Measurements from ENCODE around the gene TMEM132C. TPM values are rescaled to one million over a fixed set of nuclear protein-coding genes. Genes with fewer than 3 reads are reported as not detected.
A peak's percentile ranks its signal among the peaks of the same experiment; 100 is the strongest.

TMEM132C gene
- total and polyA plus RNA-seq, 4 donors: 23.1 to 32.3 (median 24.2) TPM

DNA sequence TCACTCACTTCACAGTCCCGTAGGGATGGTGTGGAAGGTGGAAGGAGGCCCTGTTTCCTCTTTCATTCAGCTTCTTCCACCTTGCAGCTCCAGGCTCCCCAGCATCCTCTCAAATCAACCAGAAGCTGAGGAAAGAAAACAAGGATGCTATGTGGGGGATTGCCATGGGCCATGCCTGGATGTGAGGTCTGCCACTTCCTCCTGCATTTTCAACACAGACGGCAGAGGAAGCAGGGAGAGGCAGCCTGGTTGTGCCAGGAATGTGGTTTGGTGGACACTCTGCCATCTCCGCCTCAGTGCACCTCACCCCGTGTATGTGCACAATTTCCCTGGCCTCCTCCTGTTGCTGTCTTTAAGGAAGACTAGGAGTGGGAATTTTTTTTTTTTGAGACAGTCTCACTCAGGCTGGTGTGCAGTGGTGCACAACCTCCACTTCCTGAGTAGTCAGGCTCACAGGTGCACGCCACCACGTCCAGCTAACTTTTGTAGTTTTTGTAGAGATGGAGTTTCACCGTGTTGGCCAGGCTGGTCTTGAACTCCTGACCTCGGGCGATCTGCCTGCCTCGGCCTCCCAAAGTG lies 457.6 kb downstream of the TMEM132C start:
- H3K36me3 ChIP-seq (ENCODE audit: control insufficient read depth, insufficient read depth, low read length): no peaks in the 10 kb centered on the region
- WGBS (ENCODE audit: insufficient coverage): 97% methylated on average over 5 of the region's 10 CpGs
- no peak overlapping the region for H3K4me3 ChIP-seq (ENCODE audit: low read depth, low read length)
- H3K4me1 ChIP-seq (ENCODE audit: control insufficient read depth, insufficient read depth, low read length): no peaks in the 10 kb centered on the region
- no peaks in the 10 kb centered on the region for H3K27me3 ChIP-seq (ENCODE audit: control insufficient read depth, insufficient read depth, low read length)
- H3K27ac ChIP-seq (ENCODE audit: low read depth, low read length): no peak overlapping the region
- DNase-seq (ENCODE audit: low read depth in 4 of 6, low spot score in 6 of 6): no peak
- H3K9me3 ChIP-seq (ENCODE audit: control insufficient read depth, insufficient read depth, low read length): no peaks in the 10 kb centered on the region

DNA sequence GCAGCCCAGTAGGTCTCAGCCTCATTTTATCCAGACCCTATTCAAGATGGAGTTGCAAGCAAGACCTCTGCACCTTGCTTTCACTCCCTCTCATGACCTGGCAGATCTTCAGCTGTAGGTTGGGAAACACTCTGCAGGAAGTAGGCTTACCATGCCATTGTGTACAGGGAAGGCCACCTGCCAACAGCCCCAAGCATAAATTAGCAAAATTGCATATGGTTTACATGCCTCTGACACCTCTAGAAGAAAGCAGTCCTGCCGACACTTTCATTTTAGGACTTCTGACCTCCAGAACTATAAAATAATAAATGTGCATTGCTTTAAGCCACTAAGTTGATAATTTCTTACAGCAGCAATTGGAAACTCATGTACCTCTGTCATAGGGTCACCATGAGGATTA lies 459.9 kb downstream of the TMEM132C start:
- no peaks in the 10 kb centered on the region for H3K27me3 ChIP-seq (ENCODE audit: control insufficient read depth, insufficient read depth, low read length)
- H3K9me3 ChIP-seq (ENCODE audit: control insufficient read depth, insufficient read depth, low read length): no peaks in the 10 kb centered on the region
- no peak overlapping the region for H3K27ac ChIP-seq (ENCODE audit: low read depth, low read length)
- H3K4me1 ChIP-seq (ENCODE audit: control insufficient read depth, insufficient read depth, low read length): no peaks in the 10 kb centered on the region
- no peaks in the 10 kb centered on the region for H3K36me3 ChIP-seq (ENCODE audit: control insufficient read depth, insufficient read depth, low read length)
- WGBS (ENCODE audit: insufficient coverage): no CpG with 5 or more reads among the region's 1 CpG
- peak in 1 of 6 donors; percentile 17 for DNase-seq (ENCODE audit: low read depth in 4 of 6, low spot score in 6 of 6)
- no peak overlapping the region for H3K4me3 ChIP-seq (ENCODE audit: low read depth, low read length)

DNA sequence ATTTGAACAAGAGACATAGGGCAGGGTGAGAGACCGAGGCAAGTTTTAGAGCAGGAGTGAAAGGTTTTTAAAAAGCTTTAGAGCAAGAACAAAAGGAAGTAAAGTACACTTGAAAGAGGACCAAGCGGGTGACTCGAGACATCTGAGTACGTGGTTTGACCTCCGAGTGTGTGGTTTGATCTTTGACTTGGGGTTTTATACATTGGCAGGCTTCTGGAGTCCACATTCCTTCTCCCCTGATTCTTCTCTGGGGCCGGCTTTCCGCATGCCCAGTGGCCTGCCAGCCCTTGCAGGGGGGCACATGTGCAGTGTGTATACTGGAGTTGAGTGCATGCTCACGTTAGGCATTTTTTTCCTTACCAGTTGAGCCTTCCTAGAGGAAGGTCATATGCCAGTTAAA lies 460.5 kb downstream of the TMEM132C start:
- Histone ChIP-seq H3K4me3 (ENCODE audit: low read depth, low read length) (no peak overlapping the region), H3K27me3 (ENCODE audit: control insufficient read depth, insufficient read depth, low read length) (no peaks in the 10 kb centered on the region), H3K9me3 (ENCODE audit: control insufficient read depth, insufficient read depth, low read length) (no peaks in the 10 kb centered on the region), H3K4me1 (ENCODE audit: control insufficient read depth, insufficient read depth, low read length) (no peaks in the 10 kb centered on the region), H3K27ac (ENCODE audit: low read depth, low read length) (no peak overlapping the region), H3K36me3 (ENCODE audit: control insufficient read depth, insufficient read depth, low read length) (no peaks in the 10 kb centered on the region)
- 78% methylated on average over 5 of the region's 8 CpGs for WGBS (ENCODE audit: insufficient coverage)
- no peak for DNase-seq (ENCODE audit: low read depth in 4 of 6, low spot score in 6 of 6)

DNA sequence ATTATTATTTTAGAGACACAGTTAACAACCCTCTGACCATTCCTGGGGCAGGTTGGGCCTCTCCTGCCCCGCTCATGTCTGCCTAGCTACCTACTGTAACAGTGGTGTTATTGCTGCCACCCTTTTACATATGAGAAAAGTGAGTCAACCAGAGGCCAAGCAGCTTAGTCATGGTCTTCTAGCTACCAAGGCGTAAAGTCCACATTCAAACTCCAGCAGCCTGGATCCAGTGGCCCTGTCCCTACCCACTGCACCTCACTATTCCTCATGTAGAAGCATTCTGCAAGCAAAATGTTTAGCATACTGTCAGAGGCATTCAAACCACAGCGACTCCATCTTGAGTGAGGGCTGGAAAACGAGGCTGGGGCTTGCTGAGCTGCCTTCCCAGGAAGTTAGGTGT lies 461.0 kb downstream of the TMEM132C start:
- no peaks in the 10 kb centered on the region for H3K27me3 ChIP-seq (ENCODE audit: control insufficient read depth, insufficient read depth, low read length)
- no peaks in the 10 kb centered on the region for H3K4me1 ChIP-seq (ENCODE audit: control insufficient read depth, insufficient read depth, low read length)
- H3K36me3 ChIP-seq (ENCODE audit: control insufficient read depth, insufficient read depth, low read length): no peaks in the 10 kb centered on the region
- H3K4me3 ChIP-seq (ENCODE audit: low read depth, low read length): no peak overlapping the region
- 92% methylated on average over 2 of the region's 4 CpGs for WGBS (ENCODE audit: insufficient coverage)
- H3K9me3 ChIP-seq (ENCODE audit: control insufficient read depth, insufficient read depth, low read length): no peaks in the 10 kb centered on the region
- no peak overlapping the region for H3K27ac ChIP-seq (ENCODE audit: low read depth, low read length)
- no peak for DNase-seq (ENCODE audit: low read depth in 4 of 6, low spot score in 6 of 6)

DNA sequence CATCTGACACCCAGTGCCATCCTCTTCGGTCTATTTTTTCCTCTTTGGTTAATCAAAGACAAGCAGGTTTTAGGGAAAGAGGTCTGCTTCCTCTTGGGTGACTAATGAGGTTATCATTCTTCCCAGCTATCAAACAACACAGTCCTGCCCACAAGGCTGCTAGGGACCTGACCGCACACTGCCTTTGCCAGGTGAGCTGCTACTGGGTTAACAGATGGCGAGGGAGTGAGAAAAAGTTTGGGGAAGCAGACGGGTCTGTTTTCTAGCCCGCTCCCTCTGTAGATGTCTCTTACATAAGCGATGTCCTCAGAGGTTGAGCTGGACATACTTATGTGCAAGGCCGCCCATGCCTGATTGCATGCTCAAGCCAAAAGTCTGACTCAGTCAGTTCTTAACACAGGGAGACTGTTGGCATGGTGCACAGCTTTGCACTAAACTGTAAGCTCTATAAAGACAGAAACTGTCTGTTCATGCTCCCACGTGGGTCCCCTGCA lies 462.7 kb downstream of the TMEM132C start:
- WGBS (ENCODE audit: insufficient coverage): 82% methylated on average over 6 of the region's 8 CpGs
- Histone ChIP-seq H3K36me3 (ENCODE audit: control insufficient read depth, insufficient read depth, low read length) (no peaks in the 10 kb centered on the region), H3K4me1 (ENCODE audit: control insufficient read depth, insufficient read depth, low read length) (no peaks in the 10 kb centered on the region), H3K9me3 (ENCODE audit: control insufficient read depth, insufficient read depth, low read length) (no peaks in the 10 kb centered on the region), H3K27ac (ENCODE audit: low read depth, low read length) (no peak overlapping the region), H3K4me3 (ENCODE audit: low read depth, low read length) (no peak overlapping the region), H3K27me3 (ENCODE audit: control insufficient read depth, insufficient read depth, low read length) (no peaks in the 10 kb centered on the region)
- DNase-seq (ENCODE audit: low read depth in 4 of 6, low spot score in 6 of 6): no peak

DNA sequence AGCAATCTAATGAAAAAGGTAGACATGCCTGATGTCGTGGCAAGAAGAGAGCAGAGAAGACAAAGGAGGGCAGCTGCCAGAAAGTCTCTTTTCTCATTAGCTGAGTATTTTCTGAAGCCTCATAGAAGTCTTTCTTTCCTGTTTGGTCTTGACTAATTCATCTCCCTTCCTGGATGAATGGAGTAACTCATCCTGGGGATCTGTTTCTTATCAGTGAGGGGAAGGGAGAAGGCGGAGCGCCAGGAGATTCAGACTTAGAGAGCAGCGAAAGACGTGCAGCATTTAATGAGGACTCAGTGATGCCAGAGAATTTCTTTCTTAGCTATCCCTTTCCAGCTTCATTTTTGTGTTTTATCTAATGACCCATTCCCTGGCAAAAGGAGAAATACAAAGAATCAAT lies 467.4 kb downstream of the TMEM132C start:
- H3K36me3 ChIP-seq (ENCODE audit: control insufficient read depth, insufficient read depth, low read length): no peaks in the 10 kb centered on the region
- H3K4me3 ChIP-seq (ENCODE audit: low read depth, low read length): no peak overlapping the region
- H3K4me1 ChIP-seq (ENCODE audit: control insufficient read depth, insufficient read depth, low read length): no peaks in the 10 kb centered on the region
- no peaks in the 10 kb centered on the region for H3K9me3 ChIP-seq (ENCODE audit: control insufficient read depth, insufficient read depth, low read length)
- DNase-seq (ENCODE audit: low read depth in 4 of 6, low spot score in 6 of 6): peak in 2 of 6 donors; percentile 67 to 74
- no peaks in the 10 kb centered on the region for H3K27me3 ChIP-seq (ENCODE audit: control insufficient read depth, insufficient read depth, low read length)
- no peak overlapping the region for H3K27ac ChIP-seq (ENCODE audit: low read depth, low read length)
- WGBS (ENCODE audit: insufficient coverage): 0% methylated on average over 1 of the region's 5 CpGs

DNA sequence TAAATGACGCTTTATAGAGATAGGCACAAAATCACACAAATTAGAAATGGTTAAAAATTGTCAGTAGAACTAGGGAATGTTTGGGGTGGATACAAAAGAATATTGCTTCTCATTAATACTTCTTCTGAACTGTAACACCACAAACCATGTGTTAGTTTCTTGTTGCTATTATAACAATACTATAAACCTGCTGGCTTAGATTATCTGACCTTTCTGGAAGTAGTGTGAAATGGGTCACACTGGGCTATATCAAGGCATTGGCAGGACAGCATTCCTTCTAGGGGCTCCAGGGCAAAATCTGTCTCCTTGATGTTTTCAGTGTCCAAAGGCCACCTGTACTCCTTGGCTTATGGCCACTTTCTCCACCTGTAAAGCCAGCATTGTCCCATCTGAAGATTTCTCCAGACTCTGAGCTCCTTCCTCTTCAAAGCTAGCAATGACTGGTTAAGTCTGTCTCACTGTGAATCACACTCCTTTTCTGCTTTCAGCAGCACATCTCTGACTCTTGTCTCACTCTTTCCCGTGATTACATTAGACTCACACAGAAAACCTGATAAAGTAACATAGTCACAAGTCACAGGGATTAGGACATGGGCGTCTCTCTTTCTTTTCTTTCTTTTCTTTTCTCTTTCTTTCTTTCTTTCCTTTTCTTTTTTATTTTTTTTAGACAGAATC lies 470.5 kb downstream of the TMEM132C start:
- no peaks in the 10 kb centered on the region for H3K4me1 ChIP-seq (ENCODE audit: control insufficient read depth, insufficient read depth, low read length)
- no peak overlapping the region for H3K4me3 ChIP-seq (ENCODE audit: low read depth, low read length)
- WGBS (ENCODE audit: insufficient coverage): 75% methylated on average over 2 of the region's 3 CpGs
- no peaks in the 10 kb centered on the region for H3K36me3 ChIP-seq (ENCODE audit: control insufficient read depth, insufficient read depth, low read length)
- no peaks in the 10 kb centered on the region for H3K27me3 ChIP-seq (ENCODE audit: control insufficient read depth, insufficient read depth, low read length)
- no peaks in the 10 kb centered on the region for H3K9me3 ChIP-seq (ENCODE audit: control insufficient read depth, insufficient read depth, low read length)
- H3K27ac ChIP-seq (ENCODE audit: low read depth, low read length): no peak overlapping the region
- DNase-seq (ENCODE audit: low read depth in 4 of 6, low spot score in 6 of 6): no peak

DNA sequence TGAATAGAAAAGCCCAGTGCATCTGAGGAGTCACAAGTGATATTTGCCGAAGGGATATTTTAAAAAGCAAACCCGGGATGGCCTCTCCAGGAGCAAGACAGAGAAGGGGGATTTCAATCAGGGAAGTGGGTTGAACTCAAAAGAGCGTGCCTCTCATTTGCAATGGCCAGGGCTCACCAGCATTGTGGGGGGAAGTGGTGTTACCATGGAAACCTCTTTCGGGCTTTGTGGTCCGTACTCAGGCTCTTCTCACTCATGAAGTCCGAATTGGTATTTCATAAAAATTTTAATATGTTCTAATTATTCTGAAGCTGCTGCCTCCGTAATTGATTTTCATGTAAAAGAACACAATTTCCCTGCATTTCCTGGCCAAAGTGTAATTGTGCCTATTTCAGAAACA lies 476.9 kb downstream of the TMEM132C start:
- Histone ChIP-seq H3K27ac (ENCODE audit: low read depth, low read length) (no peak overlapping the region), H3K27me3 (ENCODE audit: control insufficient read depth, insufficient read depth, low read length) (no peaks in the 10 kb centered on the region), H3K9me3 (ENCODE audit: control insufficient read depth, insufficient read depth, low read length) (no peaks in the 10 kb centered on the region), H3K4me3 (ENCODE audit: low read depth, low read length) (no peak overlapping the region), H3K36me3 (ENCODE audit: control insufficient read depth, insufficient read depth, low read length) (no peaks in the 10 kb centered on the region), H3K4me1 (ENCODE audit: control insufficient read depth, insufficient read depth, low read length) (no peaks in the 10 kb centered on the region)
- 41% methylated on average over 4 of the region's 7 CpGs for WGBS (ENCODE audit: insufficient coverage)
- DNase-seq (ENCODE audit: low read depth in 4 of 6, low spot score in 6 of 6): peak in 2 of 6 donors; percentile 24 to 81

DNA sequence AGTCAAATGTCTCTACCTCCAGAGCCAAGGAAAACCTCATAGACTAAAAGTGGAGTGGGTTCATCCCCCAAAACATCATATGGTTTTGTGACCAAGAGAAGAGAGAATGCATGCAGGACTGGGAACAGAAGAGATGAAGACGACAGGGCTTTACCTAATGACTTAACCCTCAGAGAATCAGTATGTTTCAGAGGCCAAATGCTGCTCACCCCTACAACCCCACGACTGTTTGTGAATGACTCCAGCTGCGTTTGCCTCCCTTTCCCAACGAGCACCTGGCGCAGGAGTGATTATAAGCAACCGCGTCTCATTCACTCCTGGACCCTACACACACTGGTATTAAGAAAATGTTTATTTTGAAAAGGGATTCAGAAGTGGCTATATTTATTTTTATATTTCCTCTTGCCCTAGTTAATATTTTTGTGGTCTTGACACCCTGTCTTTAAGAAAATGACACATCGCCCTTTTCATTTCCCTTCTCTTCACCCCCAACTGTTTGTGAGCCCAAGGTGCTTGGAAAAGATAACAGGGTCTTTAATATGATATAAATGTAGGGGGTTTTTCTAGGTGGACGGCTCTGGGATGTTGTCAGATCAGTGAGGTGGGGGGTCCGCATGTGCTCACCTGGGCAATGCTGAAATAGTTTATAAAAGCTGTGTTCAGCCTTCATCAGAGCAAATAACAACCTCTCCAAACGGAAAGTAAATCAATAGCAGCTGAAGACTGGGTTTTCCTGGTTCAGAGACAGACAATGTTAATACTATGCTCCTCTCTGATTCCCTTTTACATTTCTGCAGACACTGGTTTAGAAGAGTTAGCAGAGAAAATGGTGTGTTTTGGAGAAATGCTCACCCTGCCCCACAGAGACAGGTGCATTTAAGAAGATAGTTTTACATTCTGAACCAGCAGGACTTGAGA lies 479.1 kb downstream of the TMEM132C start:
- DNase-seq (ENCODE audit: low read depth in 4 of 6, low spot score in 6 of 6): no peak
- Histone ChIP-seq H3K36me3 (ENCODE audit: control insufficient read depth, insufficient read depth, low read length) (no peaks in the 10 kb centered on the region), H3K9me3 (ENCODE audit: control insufficient read depth, insufficient read depth, low read length) (no peaks in the 10 kb centered on the region), H3K27me3 (ENCODE audit: control insufficient read depth, insufficient read depth, low read length) (no peaks in the 10 kb centered on the region), H3K27ac (ENCODE audit: low read depth, low read length) (no peak overlapping the region), H3K4me1 (ENCODE audit: control insufficient read depth, insufficient read depth, low read length) (no peaks in the 10 kb centered on the region), H3K4me3 (ENCODE audit: low read depth, low read length) (no peak overlapping the region)
- WGBS (ENCODE audit: insufficient coverage): 82% methylated on average over 2 of the region's 11 CpGs
